ENCODE results near the gene HSPG2. TPM values are rescaled to one million over a fixed set of nuclear protein-coding genes. Genes with fewer than 3 reads are reported as not detected.

HSPG2 gene
- total and polyA plus RNA-seq, 10 of the 15 experiments (the other 5 are each of a cell fraction or from before 2014, with no cell fraction given) = 0.30 to 3.4 (median 0.73) TPM; not detected in 2

DNA sequence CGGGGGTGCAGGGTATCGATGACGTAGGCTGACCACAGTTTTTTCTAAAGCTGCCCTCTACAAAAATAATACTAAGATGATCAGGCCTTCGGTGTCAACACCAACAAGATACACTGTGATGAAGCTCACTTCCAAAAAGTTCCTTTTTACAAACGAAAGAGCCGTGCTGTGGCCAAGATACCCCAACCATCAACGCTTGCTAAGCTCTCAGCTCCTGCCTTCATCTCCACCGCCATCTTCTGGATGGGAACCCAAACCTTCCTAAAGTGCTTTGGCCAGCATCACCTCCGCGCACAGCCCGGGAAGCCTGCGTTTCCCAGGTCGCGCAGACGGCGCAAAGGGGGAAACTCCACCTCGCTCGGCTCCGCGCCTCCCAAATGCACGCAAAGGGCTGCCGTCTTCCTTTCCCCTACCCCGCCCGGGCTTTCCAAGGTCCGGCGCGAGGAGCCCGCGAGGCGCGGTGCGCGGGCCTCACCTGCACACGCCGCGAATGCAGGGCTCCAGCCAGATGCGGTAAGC is 154.7 kb downstream of the HSPG2 start (continued):
- TF ChIP-seq, protein P1, sequence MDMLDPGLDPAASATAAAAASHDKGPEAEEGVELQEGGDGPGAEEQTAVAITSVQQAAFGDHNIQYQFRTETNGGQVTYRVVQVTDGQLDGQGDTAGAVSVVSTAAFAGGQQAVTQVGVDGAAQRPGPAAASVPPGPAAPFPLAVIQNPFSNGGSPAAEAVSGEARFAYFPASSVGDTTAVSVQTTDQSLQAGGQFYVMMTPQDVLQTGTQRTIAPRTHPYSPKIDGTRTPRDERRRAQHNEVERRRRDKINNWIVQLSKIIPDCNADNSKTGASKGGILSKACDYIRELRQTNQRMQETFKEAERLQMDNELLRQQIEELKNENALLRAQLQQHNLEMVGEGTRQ (IDR thresholded peaks at IDR 0.05; ENCODE audit: borderline replicate concordance, low read depth, low read length) = no peak
- TF ChIP-seq LARP7 (IDR thresholded peaks at IDR 0.05) (no peak), NR2C1 (IDR thresholded peaks at IDR 0.05) (no peak), SIX5 (IDR thresholded peaks at IDR 0.05; ENCODE audit: low read depth, low read length, severe bottlenecking) (no peak), JUNB (IDR thresholded peaks at IDR 0.05) (0 out of 2 replicates have a peak, but pooled peaks have one; percentile 23), BMI1 (IDR thresholded peaks at IDR 0.05; ENCODE audit: borderline replicate concordance) (no peak), IKZF2 (IDR thresholded peaks at IDR 0.05) (no peak; a peak in 1 of 4 replicates), ETV6 (conservative IDR thresholded peaks at IDR 0.05 in 1 of 2, IDR thresholded peaks at IDR 0.05 in 1 of 2; ENCODE audit: borderline replicate concordance in 1 of 2, low read depth in 1 of 2) (no peak), WRNIP1 (IDR thresholded peaks at IDR 0.05; ENCODE audit: borderline replicate concordance, low read depth, low read length) (0 out of 2 replicates have a peak, but pooled peaks have one; percentile 13), ZNF274 (IDR thresholded peaks at IDR 0.05; ENCODE audit: insufficient read depth, insufficient read length) (no peak), HDAC2 (IDR thresholded peaks at IDR 0.05) (no peak), KAT2A (conservative IDR thresholded peaks at IDR 0.05; ENCODE audit: control insufficient read depth, low read depth, low read length) (no peak)
- TF ChIP-seq, protein P2, sequence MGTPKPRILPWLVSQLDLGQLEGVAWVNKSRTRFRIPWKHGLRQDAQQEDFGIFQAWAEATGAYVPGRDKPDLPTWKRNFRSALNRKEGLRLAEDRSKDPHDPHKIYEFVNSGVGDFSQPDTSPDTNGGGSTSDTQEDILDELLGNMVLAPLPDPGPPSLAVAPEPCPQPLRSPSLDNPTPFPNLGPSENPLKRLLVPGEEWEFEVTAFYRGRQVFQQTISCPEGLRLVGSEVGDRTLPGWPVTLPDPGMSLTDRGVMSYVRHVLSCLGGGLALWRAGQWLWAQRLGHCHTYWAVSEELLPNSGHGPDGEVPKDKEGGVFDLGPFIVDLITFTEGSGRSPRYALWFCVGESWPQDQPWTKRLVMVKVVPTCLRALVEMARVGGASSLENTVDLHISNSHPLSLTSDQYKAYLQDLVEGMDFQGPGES (IDR thresholded peaks at IDR 0.05) = no peak
- TF ChIP-seq, protein P3, sequence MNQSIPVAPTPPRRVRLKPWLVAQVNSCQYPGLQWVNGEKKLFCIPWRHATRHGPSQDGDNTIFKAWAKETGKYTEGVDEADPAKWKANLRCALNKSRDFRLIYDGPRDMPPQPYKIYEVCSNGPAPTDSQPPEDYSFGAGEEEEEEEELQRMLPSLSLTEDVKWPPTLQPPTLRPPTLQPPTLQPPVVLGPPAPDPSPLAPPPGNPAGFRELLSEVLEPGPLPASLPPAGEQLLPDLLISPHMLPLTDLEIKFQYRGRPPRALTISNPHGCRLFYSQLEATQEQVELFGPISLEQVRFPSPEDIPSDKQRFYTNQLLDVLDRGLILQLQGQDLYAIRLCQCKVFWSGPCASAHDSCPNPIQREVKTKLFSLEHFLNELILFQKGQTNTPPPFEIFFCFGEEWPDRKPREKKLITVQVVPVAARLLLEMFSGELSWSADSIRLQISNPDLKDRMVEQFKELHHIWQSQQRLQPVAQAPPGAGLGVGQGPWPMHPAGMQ (IDR thresholded peaks at IDR 0.05; ENCODE audit: borderline replicate concordance) = no peak
- TF ChIP-seq, protein P4, sequence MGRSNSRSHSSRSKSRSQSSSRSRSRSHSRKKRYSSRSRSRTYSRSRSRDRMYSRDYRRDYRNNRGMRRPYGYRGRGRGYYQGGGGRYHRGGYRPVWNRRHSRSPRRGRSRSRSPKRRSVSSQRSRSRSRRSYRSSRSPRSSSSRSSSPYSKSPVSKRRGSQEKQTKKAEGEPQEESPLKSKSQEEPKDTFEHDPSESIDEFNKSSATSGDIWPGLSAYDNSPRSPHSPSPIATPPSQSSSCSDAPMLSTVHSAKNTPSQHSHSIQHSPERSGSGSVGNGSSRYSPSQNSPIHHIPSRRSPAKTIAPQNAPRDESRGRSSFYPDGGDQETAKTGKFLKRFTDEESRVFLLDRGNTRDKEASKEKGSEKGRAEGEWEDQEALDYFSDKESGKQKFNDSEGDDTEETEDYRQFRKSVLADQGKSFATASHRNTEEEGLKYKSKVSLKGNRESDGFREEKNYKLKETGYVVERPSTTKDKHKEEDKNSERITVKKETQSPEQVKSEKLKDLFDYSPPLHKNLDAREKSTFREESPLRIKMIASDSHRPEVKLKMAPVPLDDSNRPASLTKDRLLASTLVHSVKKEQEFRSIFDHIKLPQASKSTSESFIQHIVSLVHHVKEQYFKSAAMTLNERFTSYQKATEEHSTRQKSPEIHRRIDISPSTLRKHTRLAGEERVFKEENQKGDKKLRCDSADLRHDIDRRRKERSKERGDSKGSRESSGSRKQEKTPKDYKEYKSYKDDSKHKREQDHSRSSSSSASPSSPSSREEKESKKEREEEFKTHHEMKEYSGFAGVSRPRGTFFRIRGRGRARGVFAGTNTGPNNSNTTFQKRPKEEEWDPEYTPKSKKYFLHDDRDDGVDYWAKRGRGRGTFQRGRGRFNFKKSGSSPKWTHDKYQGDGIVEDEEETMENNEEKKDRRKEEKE (IDR thresholded peaks at IDR 0.05) = no peak
- TF ChIP-seq, protein P5, sequence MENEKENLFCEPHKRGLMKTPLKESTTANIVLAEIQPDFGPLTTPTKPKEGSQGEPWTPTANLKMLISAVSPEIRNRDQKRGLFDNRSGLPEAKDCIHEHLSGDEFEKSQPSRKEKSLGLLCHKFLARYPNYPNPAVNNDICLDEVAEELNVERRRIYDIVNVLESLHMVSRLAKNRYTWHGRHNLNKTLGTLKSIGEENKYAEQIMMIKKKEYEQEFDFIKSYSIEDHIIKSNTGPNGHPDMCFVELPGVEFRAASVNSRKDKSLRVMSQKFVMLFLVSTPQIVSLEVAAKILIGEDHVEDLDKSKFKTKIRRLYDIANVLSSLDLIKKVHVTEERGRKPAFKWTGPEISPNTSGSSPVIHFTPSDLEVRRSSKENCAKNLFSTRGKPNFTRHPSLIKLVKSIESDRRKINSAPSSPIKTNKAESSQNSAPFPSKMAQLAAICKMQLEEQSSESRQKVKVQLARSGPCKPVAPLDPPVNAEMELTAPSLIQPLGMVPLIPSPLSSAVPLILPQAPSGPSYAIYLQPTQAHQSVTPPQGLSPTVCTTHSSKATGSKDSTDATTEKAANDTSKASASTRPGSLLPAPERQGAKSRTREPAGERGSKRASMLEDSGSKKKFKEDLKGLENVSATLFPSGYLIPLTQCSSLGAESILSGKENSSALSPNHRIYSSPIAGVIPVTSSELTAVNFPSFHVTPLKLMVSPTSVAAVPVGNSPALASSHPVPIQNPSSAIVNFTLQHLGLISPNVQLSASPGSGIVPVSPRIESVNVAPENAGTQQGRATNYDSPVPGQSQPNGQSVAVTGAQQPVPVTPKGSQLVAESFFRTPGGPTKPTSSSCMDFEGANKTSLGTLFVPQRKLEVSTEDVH (IDR thresholded peaks at IDR 0.05; ENCODE audit: low read depth, partially characterized antibody) = no peak
- TF ChIP-seq, protein P6, sequence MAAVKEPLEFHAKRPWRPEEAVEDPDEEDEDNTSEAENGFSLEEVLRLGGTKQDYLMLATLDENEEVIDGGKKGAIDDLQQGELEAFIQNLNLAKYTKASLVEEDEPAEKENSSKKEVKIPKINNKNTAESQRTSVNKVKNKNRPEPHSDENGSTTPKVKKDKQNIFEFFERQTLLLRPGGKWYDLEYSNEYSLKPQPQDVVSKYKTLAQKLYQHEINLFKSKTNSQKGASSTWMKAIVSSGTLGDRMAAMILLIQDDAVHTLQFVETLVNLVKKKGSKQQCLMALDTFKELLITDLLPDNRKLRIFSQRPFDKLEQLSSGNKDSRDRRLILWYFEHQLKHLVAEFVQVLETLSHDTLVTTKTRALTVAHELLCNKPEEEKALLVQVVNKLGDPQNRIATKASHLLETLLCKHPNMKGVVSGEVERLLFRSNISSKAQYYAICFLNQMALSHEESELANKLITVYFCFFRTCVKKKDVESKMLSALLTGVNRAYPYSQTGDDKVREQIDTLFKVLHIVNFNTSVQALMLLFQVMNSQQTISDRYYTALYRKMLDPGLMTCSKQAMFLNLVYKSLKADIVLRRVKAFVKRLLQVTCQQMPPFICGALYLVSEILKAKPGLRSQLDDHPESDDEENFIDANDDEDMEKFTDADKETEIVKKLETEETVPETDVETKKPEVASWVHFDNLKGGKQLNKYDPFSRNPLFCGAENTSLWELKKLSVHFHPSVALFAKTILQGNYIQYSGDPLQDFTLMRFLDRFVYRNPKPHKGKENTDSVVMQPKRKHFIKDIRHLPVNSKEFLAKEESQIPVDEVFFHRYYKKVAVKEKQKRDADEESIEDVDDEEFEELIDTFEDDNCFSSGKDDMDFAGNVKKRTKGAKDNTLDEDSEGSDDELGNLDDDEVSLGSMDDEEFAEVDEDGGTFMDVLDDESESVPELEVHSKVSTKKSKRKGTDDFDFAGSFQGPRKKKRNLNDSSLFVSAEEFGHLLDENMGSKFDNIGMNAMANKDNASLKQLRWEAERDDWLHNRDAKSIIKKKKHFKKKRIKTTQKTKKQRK (IDR thresholded peaks at IDR 0.05; ENCODE audit: low read depth, low read length) = no peak

Measured in GM12878 (cell line).